Measurements from ENCODE around the gene MYL12B. TPM values are rescaled to one million over a fixed set of nuclear protein-coding genes. Genes with fewer than 3 reads are reported as not detected.

Gene MYL12B
- total RNA-seq = 150 TPM

DNA sequence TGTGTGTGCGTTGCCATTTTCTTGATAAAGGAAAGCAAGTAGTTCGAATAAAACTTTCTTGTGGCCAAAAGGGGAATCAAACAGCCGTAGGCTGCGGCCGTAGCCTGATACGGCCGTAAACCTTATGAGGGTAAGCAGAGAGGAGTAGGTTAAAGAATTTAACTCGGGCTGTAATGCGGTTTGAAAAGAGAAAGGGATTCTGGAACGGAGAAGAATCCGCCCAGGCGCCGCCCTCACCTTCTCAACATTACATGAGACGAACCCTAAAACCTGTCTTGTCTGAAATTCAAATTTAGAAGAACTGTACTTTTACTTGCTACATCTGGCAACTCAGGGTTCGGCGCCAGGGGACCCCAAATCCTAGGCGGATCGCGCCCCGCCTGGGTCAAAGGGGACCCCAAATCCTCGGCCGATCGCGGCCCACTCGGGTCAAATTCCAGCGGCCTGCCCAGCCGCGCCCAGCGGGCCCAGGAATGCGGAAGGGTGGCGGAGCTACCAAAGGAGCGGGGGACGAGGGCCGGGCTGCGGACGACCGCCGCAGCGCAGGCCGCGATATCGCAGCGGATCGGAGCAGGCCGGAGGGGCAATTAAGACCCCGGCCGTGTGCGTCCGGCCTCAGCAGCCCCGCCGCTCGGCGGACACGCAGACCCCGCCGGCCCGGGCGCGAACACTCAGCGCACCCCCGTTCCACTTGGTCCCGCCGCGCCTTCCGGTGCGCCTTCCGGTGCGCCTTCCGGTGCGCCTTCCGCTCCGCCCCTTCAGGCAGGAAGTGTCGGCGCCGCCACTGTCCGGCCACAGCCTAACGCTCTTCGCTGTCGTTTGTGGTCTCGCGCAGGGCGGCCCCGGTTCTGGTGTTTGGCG lies at the start of gene MYL12B:
Gene MYL12B, plus strand, starts transcription at position 761 of the 861 bp plus-strand sequence. CDS start 10,766 bp downstream, outside the sequence.

GRCh38 chr18:3219631-3220335 lies 42.1 kb upstream of the MYL12B start, which contains the start of gene MYOM1:
Gene MYOM1, minus strand, starts transcription at chr18:3219968. Its CDS starts 4,745 bp downstream, at chr18:3215223.

GRCh38 chr18:3247240-3248061 lies 14.5 kb upstream of the MYL12B start, which contains the start of gene MYL12A:
Gene MYL12A, plus strand, starts transcription at chr18:3247801. Its CDS starts 5,447 bp downstream, at chr18:3253248.

Other genes starting within 250 kb of the MYL12B start
- gene LPIN2, start 249.0 kb upstream of the MYL12B start, total RNA-seq = 52.6 TPM
- gene MYOM1, start 42.2 kb upstream of the MYL12B start, total RNA-seq = 40.7 TPM
- gene MYL12A, start 14.3 kb upstream of the MYL12B start, total RNA-seq = 204 TPM
- 50.5 TPM for gene TGIF1, start 188.0 kb downstream of the MYL12B start, total RNA-seq

Measured in camera-type eye (tissue), 1 donor.